HCT116 (cell line): ENCODE measurements around the gene TUBA4B. TPM values are rescaled to one million over a fixed set of nuclear protein-coding genes. Genes with fewer than 3 reads are reported as not detected.

Source experiments
- ATAC-seq: fragments of 200-7000 bp; cut with Tn5 transposase; 2 replicates; pipeline ENCODE4 v1.9.1; 2020; ENCODE audit warnings: mild to moderate bottlenecking, moderate library complexity
- BruUV-seq: library from RNA; stranded (reverse); fragments of 400-500 nt; replicated peaks from 2 replicates; lab custom pipeline; 2021; lab: Mats Ljungman, UMichigan
- CTCF ChIA-PET: fragments of 300-600 bp; sonication (Branson Sonifier 250); formaldehyde crosslinking; loops from one replicate; lab custom pipeline; 2021; ENCODE audit warnings: antibody characterized with exemption; lab: Charles Lee
- POLR2A ChIA-PET: fragments of 300-600, 350-600 bp; sonication (Branson Sonifier 250); formaldehyde crosslinking; loops from one replicate; lab custom pipeline; 2021; ENCODE audit warnings: antibody characterized with exemption; lab: Charles Lee
- RAD21 ChIA-PET, 2 experiments: fragments of 300-600 bp; sonication (Branson Sonifier 250); formaldehyde crosslinking; loops; one replicate each; lab custom pipeline; 2023; ENCODE audit warnings: low total read pairs in 2 of 2; ENCODE audit not compliant: uncharacterized antibody in 2 of 2, unreplicated experiment in 2 of 2, low non-redundant PET in 1 of 2; lab: Charles Lee
- DNase-seq: peaks from one replicate; pipeline ENCODE4 v3.0.0-alpha.2; 2010; ENCODE audit warnings: low read depth, low spot score
- H2AFZ ChIP-seq: fragments of 200-600 bp; shearing (Covaris generic), sonication (generic); 2 replicates; pipeline ENCODE4 v1.6.1; 2017; ENCODE audit warnings: low read depth, mixed run types, mixed read lengths, antibody characterized with exemption, low read length; ENCODE audit not compliant: poor library complexity, severe bottlenecking
- H3K27ac ChIP-seq: 2 replicates; pipeline ENCODE4 v1.5.1; 2012; ENCODE audit warnings: low read depth, low read length
- H3K27me3 ChIP-seq: fragments of 200-600 bp; sonication (generic); 2 replicates; pipeline ENCODE4 v1.6.1; 2016; ENCODE audit warnings: mixed run types, low read length, mixed read lengths; ENCODE audit not compliant: insufficient read depth
- H3K36me3 ChIP-seq, 2 experiments: fragments of 200-500 bp in 1 of 2; fragments of 200-600 bp in 1 of 2; sonication (Bioruptor generic) in 1 of 2; sonication (generic) in 1 of 2; 2 replicates each; pipeline versions ENCODE4 v1.5.1 to v1.6.1; 2014 to 2016; ENCODE audit warnings: low read length in 2 of 2, inconsistent platforms in 1 of 2, mixed read lengths in 1 of 2, mixed run types in 1 of 2; ENCODE audit not compliant: insufficient read depth in 2 of 2, control insufficient read depth in 1 of 2
- H3K4me1 ChIP-seq, 2 experiments: fragments of 200-600 bp in 1 of 2; sonication (generic) in 1 of 2; 2 replicates each; pipeline versions ENCODE4 v1.5.1 to v1.6.1; 2012 to 2017; ENCODE audit warnings: low read length in 2 of 2, inconsistent platforms in 1 of 2, mild to moderate bottlenecking in 1 of 2, mixed read lengths in 1 of 2, mixed run types in 1 of 2, moderate library complexity in 1 of 2; ENCODE audit not compliant: insufficient read depth in 2 of 2, control insufficient read depth in 1 of 2
- H3K4me2 ChIP-seq: fragments of 200-600 bp; sonication (generic); 2 replicates; pipeline ENCODE4 v1.6.1; 2017; ENCODE audit warnings: mixed run types, low read length, mixed read lengths
- H3K4me3 ChIP-seq, 2 experiments: fragments of 200-600 bp in 1 of 2; sonication (generic) in 1 of 2; replicated peaks in 1 of 2; 2 replicates each; pipeline ENCODE4 v1.5.1; 2011 to 2016; ENCODE audit warnings: low read length in 2 of 2, control low read depth in 1 of 2, low read depth in 1 of 2, mild to moderate bottlenecking in 1 of 2, mixed read lengths in 1 of 2, mixed run types in 1 of 2
- H3K79me2 ChIP-seq: fragments of 200-600 bp; sonication (generic); 2 replicates; pipeline ENCODE4 v1.6.1; 2017; ENCODE audit warnings: mild to moderate bottlenecking, mixed run types, low read length, moderate library complexity, mixed read lengths; ENCODE audit not compliant: insufficient read depth
- H3K9ac ChIP-seq: fragments of 200-600 bp; sonication (generic); 2 replicates; pipeline ENCODE4 v1.6.1; 2016; ENCODE audit warnings: low read length, mixed read lengths
- H3K9me2 ChIP-seq: fragments of 200-600 bp; sonication (generic), shearing (Covaris generic); 2 replicates; pipeline ENCODE4 v1.6.1; 2017; ENCODE audit warnings: mixed run types, mild to moderate bottlenecking, moderate library complexity; ENCODE audit not compliant: insufficient read depth
- H3K9me3 ChIP-seq, 2 experiments: fragments of 200-500 bp in 1 of 2; fragments of 200-600 bp in 1 of 2; sonication (Bioruptor generic) in 1 of 2; sonication (generic) in 1 of 2; 2 replicates each; pipeline ENCODE4 v1.6.1; 2014 to 2017; ENCODE audit warnings: low read length in 2 of 2, mixed read lengths in 2 of 2, inconsistent platforms in 1 of 2, low read depth in 1 of 2, mild to moderate bottlenecking in 1 of 2, mixed run types in 1 of 2, moderate library complexity in 1 of 2; ENCODE audit not compliant: control insufficient read depth in 1 of 2, insufficient read depth in 1 of 2
- H4K20me1 ChIP-seq: fragments of 200-600 bp; sonication (generic), shearing (Covaris generic); 2 replicates; pipeline ENCODE4 v1.6.1; 2017; ENCODE audit warnings: mixed run types, mild to moderate bottlenecking, moderate library complexity; ENCODE audit not compliant: insufficient read depth
- ATF3 ChIP-seq: IDR thresholded peaks from 2 replicates; pipeline ENCODE4 v1.6.1; 2012
- CBX3 ChIP-seq: IDR thresholded peaks from 2 replicates; pipeline ENCODE4 v1.6.1; 2012; ENCODE audit warnings: low read depth
- ELF1 ChIP-seq: IDR thresholded peaks from 2 replicates; pipeline ENCODE4 v1.6.1; 2012; ENCODE audit warnings: low read depth, borderline replicate concordance
- EZH2 ChIP-seq: fragments of 200-600 bp; sonication (generic); IDR thresholded peaks from 2 replicates; pipeline ENCODE4 v1.6.1; 2017; ENCODE audit warnings: antibody characterized with exemption, mixed run types
- EZH2phosphoT487 ChIP-seq: fragments of 200-600 bp; IDR thresholded peaks from 2 replicates; pipeline ENCODE4 v1.6.1; 2018; ENCODE audit warnings: antibody characterized with exemption, borderline replicate concordance
- JUND ChIP-seq: IDR thresholded peaks from 2 replicates; pipeline ENCODE4 v1.6.1; 2012
- POLR2A ChIP-seq: IDR thresholded peaks from 2 replicates; pipeline ENCODE4 v1.7.0; 2011; ENCODE audit warnings: borderline replicate concordance; ENCODE audit not compliant: insufficient read depth, insufficient read length; ENCODE audit errors: extremely low read depth
- SIN3A ChIP-seq: IDR thresholded peaks from 2 replicates; pipeline ENCODE4 v1.6.1; 2012; ENCODE audit warnings: low read depth
- TCF7L2 ChIP-seq: IDR thresholded peaks from 2 replicates; pipeline ENCODE4 v1.7.0; 2011; ENCODE audit warnings: borderline replicate concordance, inconsistent platforms; ENCODE audit not compliant: insufficient read depth, insufficient read length; ENCODE audit errors: extremely low read depth
- ZBTB33 ChIP-seq: IDR thresholded peaks from 2 replicates; pipeline ENCODE4 v1.6.1; 2011; ENCODE audit warnings: mild to moderate bottlenecking, low read length, moderate library complexity; ENCODE audit not compliant: insufficient replicate concordance; ENCODE audit errors: extremely low read depth
- ZFX ChIP-seq: fragments of 450-650 bp; IDR thresholded peaks from 2 replicates; pipeline ENCODE4 v1.6.1; 2017
- intact Hi-C: fragments of 100-400 bp; cut with micrococcal nuclease; formaldehyde crosslinking; loops from 2 replicates; pipeline ENCODE4 v1.10.0; 2022
- total RNA-seq: library from RNA; stranded (reverse); gene quantifications from one replicate; pipeline ENCODE4 v1.2.1, GENCODE V29; 2021; ENCODE audit not compliant: unreplicated experiment
- TF ChIP-seq, protein P1 (sequence below), 3 experiments: fragments of 200-600 bp in 1 of 3; sonication (generic) in 1 of 3; IDR thresholded peaks in 2 of 3; conservative IDR thresholded peaks in 1 of 3; 2 replicates each; pipeline ENCODE4 v1.5.1; 2012 to 2017; ENCODE audit warnings: low read depth in 2 of 3, low read length in 2 of 3, antibody characterized with exemption in 1 of 3, borderline replicate concordance in 1 of 3, control low read depth in 1 of 3, mild to moderate bottlenecking in 1 of 3, mixed read lengths in 1 of 3, mixed run types in 1 of 3, moderate library complexity in 1 of 3; ENCODE audit not compliant: insufficient read depth in 1 of 3

The TUBA4B gene
- total RNA-seq, 1 experiment from 2014 or later = not detected

GRCh38 chr2:219205981-219206327 is 47.1 kb upstream of the TUBA4B start:
- BruUV-seq = no TSS peak
- intact Hi-C loops = loop anchor here (2.0 kb wide), 1 partner anchor 29 kb away; the partner anchor contains the start of gene CNPPD1
- H4K20me1 ChIP-seq = no peaks in the 10 kb centered on the region
- TF ChIP-seq JUND (no peak), ELF1 (no peak), TCF7L2 (no peak), SIN3A (no peak), EZH2phosphoT487 (no peak), POLR2A (no peak)
- peak overlapping the region; percentile 68 for H3K27ac ChIP-seq
- H3K4me3 ChIP-seq = peak overlapping the region; percentile 67
- H3K9me3 ChIP-seq = peaks cover 0 to 9% of the 10 kb centered on the region in 2 experiments; a peak in 2 of 4 replicates
- no peaks in the 10 kb centered on the region for H3K9me2 ChIP-seq
- ChIA-PET RAD21 (no interaction called here), POLR2A (interaction anchor here (1.0 to 2.2 kb wide), 5 partner anchors 9 to 43 kb away, joined by 3 to 18 read pairs (median 5); partner anchors contain the start of gene CNPPD1), CTCF (interaction anchor here (1.1 to 1.7 kb wide), 3 partner anchors 9 to 89 kb away, joined by 3 to 6 read pairs (median 5); no protein-coding TSS in a partner anchor)
- H3K4me1 ChIP-seq = peaks cover 11 to 17% of the 10 kb centered on the region in 2 experiments
- H3K79me2 ChIP-seq = no peaks in the 10 kb centered on the region
- no peaks in the 10 kb centered on the region for H3K27me3 ChIP-seq
- peak overlapping the region; percentile 77 for H3K9ac ChIP-seq
- peak overlapping the region; percentile 94 for H3K4me2 ChIP-seq
- ATAC-seq (no peak; the same call in 1 of the 2 replicates), DNase-seq (no peak)
- H2AFZ ChIP-seq = no peak overlapping the region
- H3K36me3 ChIP-seq = peaks cover 10 to 13% of the 10 kb centered on the region in 2 experiments; a peak in 3 of 4 replicates

DNA sequence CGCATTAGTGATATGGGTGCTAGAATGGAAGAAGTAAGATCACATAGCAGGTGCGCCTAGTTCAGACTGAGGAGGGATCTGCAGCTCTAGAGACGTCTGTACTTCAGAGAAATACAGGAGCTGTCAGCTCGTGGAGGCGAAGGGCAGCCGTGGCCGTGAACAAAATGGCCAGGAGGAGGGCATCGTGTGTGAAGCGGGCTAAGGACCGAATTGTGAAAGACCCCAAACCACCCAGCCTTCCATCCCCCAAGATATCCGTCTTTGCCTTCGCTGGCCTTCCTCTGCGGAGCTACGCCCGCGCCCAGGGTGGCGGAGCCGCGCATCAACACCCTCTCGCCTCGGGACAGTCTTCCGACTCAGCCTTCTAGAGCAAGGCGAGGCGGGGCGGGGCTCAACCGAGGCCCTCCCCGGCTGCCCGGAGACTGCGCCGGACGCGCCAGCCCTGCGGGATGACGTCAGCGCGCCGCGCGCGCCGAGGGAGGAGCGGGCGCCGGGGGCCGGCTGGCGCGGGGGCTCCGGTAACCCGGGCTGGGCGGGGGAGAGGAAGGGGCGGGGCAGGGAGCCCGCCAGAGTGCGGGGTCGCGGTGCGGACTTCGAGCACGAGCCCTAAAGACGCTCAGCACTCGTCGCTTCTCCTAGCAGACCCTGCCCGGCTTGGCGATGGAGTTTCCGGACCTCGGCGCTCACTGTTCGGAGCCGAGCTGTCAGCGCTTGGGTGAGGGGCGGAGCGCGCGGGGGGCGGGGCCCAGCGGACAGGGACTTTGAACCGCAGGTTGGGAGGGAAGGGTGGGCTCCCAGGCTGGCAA is 46.5 kb upstream of the TUBA4B start, which contains the start of gene ZFAND2B:
TSS of gene ZFAND2B (plus strand) at position 455 of the 806 bp plus-strand sequence. CDS start at position 661, 206 bp downstream.
- BruUV-seq = TSS peak; percentile 92
- Histone ChIP-seq H4K20me1 (no peaks in the 10 kb centered on the region), H3K4me2 (peak within 1 kb of the TSS; percentile 94), H3K79me2 (no peaks in the 10 kb centered on the region), H3K4me3 (peak within 1 kb of the TSS; percentile 67), H3K27ac (peak within 1 kb of the TSS; percentile 68), H3K27me3 (no peaks in the 10 kb centered on the region), H3K9me2 (no peaks in the 10 kb centered on the region), H3K36me3 (peaks cover 10 to 13% of the 10 kb centered on the region in 2 experiments; a peak in 3 of 4 replicates), H3K4me1 (peaks cover 11 to 17% of the 10 kb centered on the region in 2 experiments), H3K9ac (peak within 1 kb of the TSS; percentile 77), H3K9me3 (peaks cover 0 to 9% of the 10 kb centered on the region in 2 experiments; a peak in 2 of 4 replicates), H2AFZ (no peak within 1 kb of the TSS)
- peak; percentile 78 for DNase-seq
- POLR2A ChIA-PET = interaction anchor here (0.8 to 2.2 kb wide), 6 partner anchors 10 to 43 kb away, joined by 3 to 18 read pairs (median 4); partner anchors contain the start of genes ANKZF1, ATG9A and CNPPD1
- peak; percentile 97 for ATAC-seq
- RAD21 ChIA-PET = interaction anchor here in 1 of 2 experiments (0.6 kb wide), 1 partner anchor 9 kb away, joined by 9 read pairs; no protein-coding TSS in a partner anchor
- CTCF ChIA-PET = interaction anchor here (1.1 to 1.7 kb wide), 4 partner anchors 9 to 88 kb away, joined by 3 to 6 read pairs (median 4); partner anchors contain the start of gene ABCB6
- intact Hi-C loops = loop anchor here (2.0 kb wide), 1 partner anchor 30 kb away; the partner anchor contains the start of gene CNPPD1
- TF ChIP-seq ZFX = no peak
- TF ChIP-seq, protein P1, sequence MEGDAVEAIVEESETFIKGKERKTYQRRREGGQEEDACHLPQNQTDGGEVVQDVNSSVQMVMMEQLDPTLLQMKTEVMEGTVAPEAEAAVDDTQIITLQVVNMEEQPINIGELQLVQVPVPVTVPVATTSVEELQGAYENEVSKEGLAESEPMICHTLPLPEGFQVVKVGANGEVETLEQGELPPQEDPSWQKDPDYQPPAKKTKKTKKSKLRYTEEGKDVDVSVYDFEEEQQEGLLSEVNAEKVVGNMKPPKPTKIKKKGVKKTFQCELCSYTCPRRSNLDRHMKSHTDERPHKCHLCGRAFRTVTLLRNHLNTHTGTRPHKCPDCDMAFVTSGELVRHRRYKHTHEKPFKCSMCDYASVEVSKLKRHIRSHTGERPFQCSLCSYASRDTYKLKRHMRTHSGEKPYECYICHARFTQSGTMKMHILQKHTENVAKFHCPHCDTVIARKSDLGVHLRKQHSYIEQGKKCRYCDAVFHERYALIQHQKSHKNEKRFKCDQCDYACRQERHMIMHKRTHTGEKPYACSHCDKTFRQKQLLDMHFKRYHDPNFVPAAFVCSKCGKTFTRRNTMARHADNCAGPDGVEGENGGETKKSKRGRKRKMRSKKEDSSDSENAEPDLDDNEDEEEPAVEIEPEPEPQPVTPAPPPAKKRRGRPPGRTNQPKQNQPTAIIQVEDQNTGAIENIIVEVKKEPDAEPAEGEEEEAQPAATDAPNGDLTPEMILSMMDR (IDR thresholded peaks at IDR 0.05 in 2 of 3, conservative IDR thresholded peaks at IDR 0.05 in 1 of 3; ENCODE audit: borderline replicate concordance in 1 of 3, insufficient read depth in 1 of 3, low read depth in 2 of 3, low read length in 2 of 3) = no peak; a peak in 1 of 6 replicates
- TF ChIP-seq CBX3 = no peak
- TF ChIP-seq JUND = no peak
- TF ChIP-seq ATF3 = no peak
- TF ChIP-seq ZBTB33 = no peak
- TF ChIP-seq EZH2 = no peak
- TF ChIP-seq SIN3A = peak; percentile 93
- TF ChIP-seq TCF7L2 = peak; percentile 35
- TF ChIP-seq ELF1 = no peak
- TF ChIP-seq EZH2phosphoT487 = no peak
